ENCODE results near the gene FSTL1.

The FSTL1 gene

GRCh38 chr3:120460181-120460790 lies 9.5 kb upstream of the FSTL1 start:
- POLR2A ChIA-PET = no interaction called here
- no peak for DNase-seq (ENCODE audit: extremely low spot score)
- TF ChIP-seq, protein P1, sequence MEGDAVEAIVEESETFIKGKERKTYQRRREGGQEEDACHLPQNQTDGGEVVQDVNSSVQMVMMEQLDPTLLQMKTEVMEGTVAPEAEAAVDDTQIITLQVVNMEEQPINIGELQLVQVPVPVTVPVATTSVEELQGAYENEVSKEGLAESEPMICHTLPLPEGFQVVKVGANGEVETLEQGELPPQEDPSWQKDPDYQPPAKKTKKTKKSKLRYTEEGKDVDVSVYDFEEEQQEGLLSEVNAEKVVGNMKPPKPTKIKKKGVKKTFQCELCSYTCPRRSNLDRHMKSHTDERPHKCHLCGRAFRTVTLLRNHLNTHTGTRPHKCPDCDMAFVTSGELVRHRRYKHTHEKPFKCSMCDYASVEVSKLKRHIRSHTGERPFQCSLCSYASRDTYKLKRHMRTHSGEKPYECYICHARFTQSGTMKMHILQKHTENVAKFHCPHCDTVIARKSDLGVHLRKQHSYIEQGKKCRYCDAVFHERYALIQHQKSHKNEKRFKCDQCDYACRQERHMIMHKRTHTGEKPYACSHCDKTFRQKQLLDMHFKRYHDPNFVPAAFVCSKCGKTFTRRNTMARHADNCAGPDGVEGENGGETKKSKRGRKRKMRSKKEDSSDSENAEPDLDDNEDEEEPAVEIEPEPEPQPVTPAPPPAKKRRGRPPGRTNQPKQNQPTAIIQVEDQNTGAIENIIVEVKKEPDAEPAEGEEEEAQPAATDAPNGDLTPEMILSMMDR (IDR thresholded peaks at IDR 0.05; ENCODE audit: control extremely low read depth, extremely low read depth, low read depth, missing control alignments) = no peak
- CTCF ChIA-PET = interaction anchor here (2.0 kb wide), 1 partner anchor 17 kb away, joined by 6 read pairs; no protein-coding TSS in a partner anchor

DNA sequence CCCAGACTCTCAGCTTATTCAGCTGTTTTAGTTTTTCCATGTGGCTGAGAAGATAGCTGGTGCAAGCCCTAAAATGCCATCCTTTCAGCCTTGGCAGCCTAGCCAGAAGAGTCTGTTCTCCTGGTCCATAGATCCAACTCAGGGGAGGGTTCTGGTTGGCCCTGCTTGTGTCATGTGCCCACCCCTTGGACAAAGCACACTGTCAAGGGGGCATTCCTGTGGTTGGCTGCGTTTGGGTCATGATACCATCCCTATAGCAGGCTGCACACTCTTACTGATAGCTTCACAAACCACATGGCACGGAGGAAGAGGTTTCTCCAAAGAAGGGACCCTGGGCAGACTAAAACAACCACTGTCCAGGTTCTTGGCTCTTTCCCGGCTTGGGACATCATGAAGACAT lies 8.4 kb upstream of the FSTL1 start:
- TF ChIP-seq, protein P1 (IDR thresholded peaks at IDR 0.05; ENCODE audit: control extremely low read depth, extremely low read depth, low read depth, missing control alignments) = no peak
- CTCF ChIA-PET = interaction anchor here (1.5 to 2.0 kb wide), 2 partner anchors 10 to 18 kb away, joined by 3 to 6 read pairs; no protein-coding TSS in a partner anchor
- POLR2A ChIA-PET = no interaction called here
- no peak for DNase-seq (ENCODE audit: extremely low spot score)

DNA sequence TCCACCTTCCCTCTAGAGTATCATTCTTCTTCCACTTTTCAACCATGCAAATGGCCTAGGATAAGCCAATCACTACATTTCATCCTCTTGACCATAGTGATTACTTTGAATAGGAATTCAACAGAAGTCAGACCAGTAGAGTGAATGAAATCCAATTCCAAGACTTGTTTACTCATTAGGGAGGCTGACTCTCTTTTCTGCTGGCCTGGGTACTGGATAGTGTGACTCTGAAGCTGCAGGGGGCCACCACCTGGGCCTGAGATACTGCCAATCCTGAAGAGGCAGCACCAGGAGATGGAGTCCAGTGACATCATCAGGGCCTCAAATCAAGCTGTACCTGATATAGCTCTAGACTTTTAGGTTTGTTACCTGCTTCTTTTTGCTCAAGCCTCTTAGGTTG lies 7.0 kb upstream of the FSTL1 start:
- TF ChIP-seq, protein P1 (IDR thresholded peaks at IDR 0.05; ENCODE audit: control extremely low read depth, extremely low read depth, low read depth, missing control alignments) = no peak
- POLR2A ChIA-PET = no interaction called here
- CTCF ChIA-PET = interaction anchor here (0.6 to 1.5 kb wide), 3 partner anchors 9 to 42 kb away, joined by 3 read pairs; no protein-coding TSS in a partner anchor
- no peak for DNase-seq (ENCODE audit: extremely low spot score)

- ChIA-PET POLR2A (no interaction called here), CTCF (interaction anchor here (0.9 to 1.6 kb wide), 2 partner anchors 8 to 13 kb away, joined by 4 to 7 read pairs; no protein-coding TSS in a partner anchor)
Observed at GRCh38 chr3:120454076-120454689, 3.4 kb upstream of the FSTL1 start.

DNA sequence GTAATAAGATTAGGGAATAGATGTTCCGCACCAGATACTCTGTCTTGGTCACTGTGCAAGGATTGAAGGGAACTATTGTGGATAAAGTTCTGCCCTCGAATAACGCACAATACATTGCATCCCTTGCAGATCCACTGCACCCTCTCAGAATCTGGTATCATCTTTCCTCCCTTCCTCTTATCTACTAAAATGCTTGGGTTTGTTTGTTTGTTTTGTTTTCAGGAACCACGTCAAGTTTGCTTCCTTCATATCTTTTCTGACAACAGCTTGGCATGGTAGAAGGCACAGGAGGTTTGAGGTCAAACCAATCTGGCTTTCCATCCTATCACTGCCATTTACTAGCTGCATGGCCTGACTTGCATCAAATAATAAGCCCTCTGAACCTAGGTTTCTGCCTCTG lies 2.0 kb upstream of the FSTL1 start:
- ChIA-PET CTCF (interaction anchor here (1.6 kb wide), 1 partner anchor 15 kb away, joined by 7 read pairs; no protein-coding TSS in a partner anchor), POLR2A (no interaction called here)
- TF ChIP-seq, protein P1 (IDR thresholded peaks at IDR 0.05; ENCODE audit: control extremely low read depth, extremely low read depth, low read depth, missing control alignments) = no peak
- DNase-seq (ENCODE audit: extremely low spot score) = no peak

More at GRCh38 chr3:120454076-120454689, 3.4 kb upstream of the FSTL1 start:
- DNase-seq (ENCODE audit: extremely low spot score) = no peak
- TF ChIP-seq, protein P1 (IDR thresholded peaks at IDR 0.05; ENCODE audit: control extremely low read depth, extremely low read depth, low read depth, missing control alignments) = no peak

DNA sequence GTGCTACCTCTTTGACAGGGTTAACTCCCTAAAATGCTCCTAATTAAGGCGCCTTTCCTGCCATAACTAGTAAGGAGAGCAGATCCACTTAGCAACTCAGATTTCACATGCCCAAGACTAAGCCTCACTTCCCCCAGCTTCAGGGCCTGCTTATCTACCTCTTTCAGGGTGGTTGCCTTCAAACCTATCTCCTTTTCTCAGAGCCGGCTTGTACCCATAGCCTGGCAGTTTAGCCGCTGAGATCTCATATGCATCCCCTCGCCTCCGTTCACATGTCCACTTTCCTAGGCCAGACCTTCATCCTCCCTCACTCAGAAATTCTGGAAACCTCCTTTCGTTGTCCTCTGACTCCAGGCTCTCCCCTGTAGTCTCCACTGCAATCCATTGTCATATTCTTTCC lies 1.0 kb upstream of the FSTL1 start:
- TF ChIP-seq, protein P1 (IDR thresholded peaks at IDR 0.05; ENCODE audit: control extremely low read depth, extremely low read depth, low read depth, missing control alignments) = no peak
- POLR2A ChIA-PET = no interaction called here
- CTCF ChIA-PET = no interaction called here
- no peak for DNase-seq (ENCODE audit: extremely low spot score)
